ENCODE results near the gene PLEKHH3. TPM values are rescaled to one million over a fixed set of nuclear protein-coding genes. Genes with fewer than 3 reads are reported as not detected.
A peak's percentile ranks its signal among the peaks of the same experiment; 100 is the strongest.

Gene PLEKHH3, protein sequence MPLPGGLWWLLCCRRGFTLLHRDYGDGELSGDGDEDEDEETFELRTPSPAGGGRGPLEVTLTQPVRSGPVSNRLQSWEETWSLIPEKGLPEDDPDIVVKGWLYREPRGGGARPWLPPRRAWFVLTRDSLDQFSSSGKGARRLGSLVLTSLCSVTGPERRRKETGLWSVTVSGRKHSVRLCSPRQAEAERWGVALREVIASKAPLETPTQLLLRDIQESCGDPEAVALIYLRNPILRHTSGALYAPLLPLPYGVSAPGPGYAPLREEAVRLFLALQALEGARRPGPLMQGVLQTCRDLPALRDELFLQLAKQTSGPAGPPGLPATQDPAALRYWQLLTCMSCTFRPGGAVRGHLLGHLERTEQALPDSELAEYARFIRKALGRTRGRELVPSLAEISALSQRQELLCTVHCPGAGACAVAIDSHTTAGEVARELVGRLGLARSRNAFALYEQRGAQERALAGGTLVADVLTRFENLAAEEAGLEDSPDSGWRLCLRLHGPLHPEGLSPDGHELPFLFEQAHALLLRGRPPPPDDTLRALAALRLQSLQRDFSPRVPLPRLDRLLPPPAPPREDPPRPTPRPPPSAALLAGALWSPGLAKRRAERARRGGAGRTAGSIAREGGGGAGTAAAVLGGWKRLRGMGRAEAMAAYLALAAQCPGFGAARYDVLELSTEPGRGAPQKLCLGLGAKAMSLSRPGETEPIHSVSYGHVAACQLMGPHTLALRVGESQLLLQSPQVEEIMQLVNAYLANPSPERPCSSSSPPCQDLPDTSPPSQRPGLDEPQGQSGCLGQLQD
- 10 to 100 TPM; 12.3 to 23.0 (median 19.9) TPM for polyA plus RNA-seq (ENCODE audit: insufficient read length in 4 of 4)

DNA sequence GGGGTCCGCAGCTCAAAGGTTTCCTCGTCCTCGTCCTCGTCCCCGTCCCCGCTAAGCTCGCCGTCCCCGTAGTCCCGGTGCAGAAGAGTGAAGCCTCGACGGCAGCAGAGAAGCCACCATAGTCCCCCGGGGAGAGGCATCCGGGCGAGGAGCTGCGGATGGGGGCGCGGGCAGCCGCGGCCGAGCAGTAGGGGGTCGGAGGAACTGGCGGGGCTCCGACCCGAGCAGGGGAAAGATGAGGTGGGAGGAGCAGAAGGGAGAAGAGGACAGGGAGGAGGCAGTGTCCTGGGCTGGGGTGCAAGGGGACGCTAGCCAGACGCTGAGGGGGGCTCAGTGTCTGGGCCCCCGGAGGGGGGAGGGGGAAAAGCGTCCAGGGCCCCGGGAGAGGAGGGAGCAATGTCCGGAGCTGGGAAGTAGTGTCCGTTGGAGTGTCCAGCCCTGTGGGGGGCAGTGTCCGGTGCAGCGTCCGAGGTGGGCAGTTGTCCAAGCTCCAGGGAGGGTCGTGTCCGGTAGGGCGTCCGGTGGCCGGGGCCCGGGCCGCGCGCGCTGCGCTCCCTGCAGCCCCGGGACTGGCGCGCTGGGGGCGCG lies at the start of gene PLEKHH3:
PLEKHH3 (minus strand) TSS at position 571 of the 588 bp plus-strand sequence; CDS start at position 140, 431 bp downstream.
- no peak for DNase-seq (ENCODE audit: low read depth in 4 of 4, low spot score in 2 of 4)

DNA sequence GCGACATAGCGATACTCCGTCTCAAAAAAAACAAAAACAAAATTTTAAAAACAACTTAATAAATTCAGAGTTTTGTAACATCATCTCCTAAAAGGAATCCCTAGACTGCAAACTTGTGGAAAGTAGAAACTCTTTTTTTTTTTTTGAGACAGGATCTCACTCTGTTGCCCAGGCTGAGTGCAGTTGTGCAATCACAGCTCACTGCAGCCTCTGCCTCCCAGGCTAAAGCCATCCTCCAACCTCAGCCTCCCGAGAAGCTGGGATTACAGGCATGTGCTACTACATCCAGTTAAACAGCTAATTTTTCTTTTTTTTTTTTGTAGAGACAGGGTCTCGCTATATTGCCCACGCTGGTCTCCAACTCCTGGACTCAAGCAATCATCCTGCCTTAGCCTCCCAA lies 48.3 kb upstream of the PLEKHH3 start:
- no peak for DNase-seq (ENCODE audit: low read depth in 4 of 4, low spot score in 2 of 4)

DNA sequence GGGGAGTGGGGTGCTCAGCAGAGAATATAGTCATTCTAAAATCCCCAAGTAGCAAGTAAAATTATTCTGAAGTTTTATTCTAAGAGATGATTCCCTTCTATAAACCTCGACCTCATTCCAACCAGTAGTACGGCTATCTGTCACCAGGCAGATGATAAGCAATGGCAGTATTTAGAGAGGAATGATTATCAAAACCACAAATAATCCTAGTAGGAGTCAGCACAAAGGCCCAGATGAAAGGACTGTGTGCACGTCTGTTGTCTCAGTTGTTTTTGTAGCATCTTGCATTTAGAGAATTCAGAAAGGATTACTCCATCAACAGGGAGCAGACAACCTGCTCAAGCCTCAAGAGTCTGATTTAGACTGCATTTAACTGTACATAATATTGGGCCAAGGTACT lies 46.8 kb upstream of the PLEKHH3 start:
- no peak for DNase-seq (ENCODE audit: low read depth in 4 of 4, low spot score in 2 of 4)

DNA sequence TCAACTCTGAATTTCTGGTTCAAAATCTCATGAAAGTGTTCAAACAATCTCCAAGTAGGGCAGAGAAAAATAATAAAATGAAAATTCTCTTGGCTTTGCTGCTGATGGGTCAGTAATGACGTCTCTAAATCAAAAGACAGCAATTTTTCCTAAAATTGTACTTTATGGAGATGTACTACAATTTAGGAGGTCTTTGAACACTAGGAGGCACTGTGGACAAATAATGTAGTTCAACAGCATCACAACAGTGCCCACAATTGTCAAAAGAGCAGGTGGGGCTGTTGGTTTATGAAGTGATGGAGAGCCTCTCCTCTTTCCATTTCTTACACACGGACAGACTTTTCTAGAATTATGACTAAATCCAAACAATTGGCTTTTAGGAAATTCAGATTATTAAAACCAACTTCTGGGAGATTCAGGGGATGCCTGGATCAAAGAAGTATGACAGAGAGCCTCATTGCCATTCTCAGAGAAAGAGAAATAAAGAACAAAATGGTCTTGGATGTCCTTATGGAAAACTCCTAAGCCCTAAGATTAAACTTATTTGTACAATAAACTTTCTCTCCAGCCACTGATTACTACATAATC lies 44.3 kb upstream of the PLEKHH3 start:
- peak; percentile 40 to 68 (median 50) for DNase-seq (ENCODE audit: low read depth in 4 of 4, low spot score in 2 of 4)

DNA sequence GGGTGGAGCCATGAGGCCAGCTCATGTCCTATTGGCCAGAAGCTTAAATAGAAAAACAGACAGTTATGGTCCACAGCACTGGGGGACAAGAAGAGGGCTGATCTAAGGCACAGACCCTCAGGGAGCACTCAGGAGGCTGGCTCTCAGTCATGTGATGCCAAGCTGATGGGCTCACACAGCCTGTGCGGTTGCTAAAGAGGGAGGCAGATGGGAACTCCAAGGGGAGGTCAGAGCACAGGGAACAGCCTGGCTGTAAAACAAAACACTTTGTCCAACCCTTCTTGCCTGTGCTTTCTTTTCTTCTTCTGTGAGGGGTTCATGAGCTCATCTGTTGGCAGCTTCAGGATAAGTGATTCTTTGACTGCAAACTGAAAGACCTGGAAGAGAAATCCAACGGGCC lies 32.8 kb upstream of the PLEKHH3 start:
- DNase-seq (ENCODE audit: low read depth in 4 of 4, low spot score in 2 of 4) = no peak

DNA sequence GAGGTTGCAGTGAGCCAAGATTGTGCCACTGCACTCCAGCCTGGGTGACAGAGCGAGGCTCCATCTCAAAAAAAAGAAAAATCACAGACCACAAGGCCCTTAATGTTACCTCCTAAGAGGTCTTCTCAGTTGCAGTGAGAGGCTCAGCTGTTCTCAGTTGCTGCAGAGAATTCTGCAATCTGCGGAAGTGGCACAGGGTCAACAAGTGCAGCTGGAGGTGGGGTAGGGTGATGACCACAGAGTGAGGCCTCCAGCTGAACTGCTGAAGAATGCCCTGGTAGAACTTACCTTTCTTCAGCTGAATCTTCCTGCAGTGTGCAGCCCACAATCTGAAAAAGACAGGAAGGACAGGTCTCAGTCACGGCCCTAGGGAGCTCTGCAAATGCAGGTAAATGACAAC lies 31.8 kb upstream of the PLEKHH3 start:
- no peak for DNase-seq (ENCODE audit: low read depth in 4 of 4, low spot score in 2 of 4)

DNA sequence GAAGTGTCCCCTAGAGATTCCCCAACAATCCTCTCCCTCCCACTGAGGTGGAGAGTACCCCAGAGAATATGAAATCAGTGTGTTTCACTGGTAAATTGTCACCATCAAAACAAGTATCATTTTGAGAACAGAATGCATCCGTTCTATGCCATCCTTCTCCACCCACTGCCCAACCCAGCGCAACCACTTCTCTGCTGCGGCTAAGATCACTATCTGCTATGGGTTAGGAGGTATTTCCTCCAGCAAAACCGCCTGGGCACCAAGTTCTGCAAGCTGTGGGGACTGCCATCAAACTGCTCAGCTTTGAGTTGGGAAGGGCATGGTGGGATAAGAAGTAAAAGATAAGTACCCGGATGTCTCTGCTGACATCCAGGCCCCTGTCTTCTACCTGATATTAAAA lies 29.9 kb upstream of the PLEKHH3 start:
- DNase-seq (ENCODE audit: low read depth in 4 of 4, low spot score in 2 of 4) = no peak

DNA sequence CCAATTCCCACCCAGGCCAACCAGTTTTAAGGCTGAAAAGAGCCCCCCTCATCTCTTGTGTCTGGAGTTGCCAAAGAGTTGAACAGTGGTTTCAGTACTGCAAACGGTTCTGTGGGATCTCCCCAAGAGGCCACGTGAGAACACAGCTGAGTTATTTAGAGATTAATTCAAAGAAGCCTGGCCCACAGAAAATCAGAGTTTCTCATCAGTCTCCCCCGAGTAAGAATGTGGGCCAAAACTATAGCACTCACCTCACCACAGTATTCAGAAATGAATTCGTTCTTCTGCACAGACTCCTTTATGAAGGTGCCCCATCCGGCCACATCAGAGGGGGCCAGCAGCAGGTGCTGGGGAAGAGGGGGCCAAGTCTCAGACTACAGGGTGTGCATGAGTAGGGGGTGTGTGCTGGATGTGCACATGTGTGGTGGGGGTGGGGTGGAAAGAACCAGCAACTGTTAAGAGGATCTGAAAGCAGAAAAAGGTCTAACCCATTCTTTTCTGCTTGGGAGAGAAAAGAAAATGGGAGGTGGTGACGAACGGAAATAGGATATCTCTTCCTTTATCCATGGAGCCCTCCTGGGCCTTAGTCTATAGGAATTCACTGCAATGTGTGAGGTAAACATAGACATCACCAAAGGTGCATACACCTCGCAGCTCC lies 28.2 kb upstream of the PLEKHH3 start:
- DNase-seq (ENCODE audit: low read depth in 4 of 4, low spot score in 2 of 4) = no peak

DNA sequence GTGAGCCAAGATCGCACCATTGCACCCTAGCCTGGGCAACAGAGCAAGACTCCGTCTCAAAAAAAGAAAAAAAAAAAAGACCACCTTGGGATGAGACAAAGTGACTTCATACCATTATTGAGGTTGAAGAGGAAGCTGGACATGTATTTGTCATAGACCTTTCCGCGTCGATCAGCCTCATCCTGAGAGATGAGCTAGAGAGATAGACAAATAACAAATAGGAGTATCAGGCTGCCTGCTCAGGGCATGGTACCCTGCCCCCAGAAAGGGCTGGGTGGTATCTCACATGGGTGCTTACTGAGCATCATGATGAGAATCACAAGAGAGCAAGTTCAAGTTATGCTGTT lies 27.7 kb upstream of the PLEKHH3 start:
- DNase-seq (ENCODE audit: low read depth in 4 of 4, low spot score in 2 of 4) = no peak

DNA sequence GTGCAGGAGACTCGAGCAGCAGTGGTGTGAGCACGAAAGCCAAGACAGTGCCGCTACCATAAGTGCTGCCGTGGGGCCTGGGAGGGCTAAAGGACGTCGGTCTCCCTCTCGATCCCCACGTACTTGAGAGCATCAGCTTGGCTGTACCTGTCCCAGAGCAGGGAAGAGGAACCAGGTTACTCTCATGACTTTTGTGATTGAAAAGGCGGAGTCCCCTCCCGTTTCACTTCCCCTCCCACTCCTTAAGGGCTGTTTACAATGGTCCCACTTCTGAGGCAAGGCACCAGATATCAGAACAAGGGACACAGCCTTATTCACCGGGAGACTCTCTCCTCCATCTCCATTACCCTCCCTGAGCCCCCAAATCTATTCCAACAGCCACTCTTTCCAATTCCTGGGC lies 25.7 kb upstream of the PLEKHH3 start:
- no peak for DNase-seq (ENCODE audit: low read depth in 4 of 4, low spot score in 2 of 4)

DNA sequence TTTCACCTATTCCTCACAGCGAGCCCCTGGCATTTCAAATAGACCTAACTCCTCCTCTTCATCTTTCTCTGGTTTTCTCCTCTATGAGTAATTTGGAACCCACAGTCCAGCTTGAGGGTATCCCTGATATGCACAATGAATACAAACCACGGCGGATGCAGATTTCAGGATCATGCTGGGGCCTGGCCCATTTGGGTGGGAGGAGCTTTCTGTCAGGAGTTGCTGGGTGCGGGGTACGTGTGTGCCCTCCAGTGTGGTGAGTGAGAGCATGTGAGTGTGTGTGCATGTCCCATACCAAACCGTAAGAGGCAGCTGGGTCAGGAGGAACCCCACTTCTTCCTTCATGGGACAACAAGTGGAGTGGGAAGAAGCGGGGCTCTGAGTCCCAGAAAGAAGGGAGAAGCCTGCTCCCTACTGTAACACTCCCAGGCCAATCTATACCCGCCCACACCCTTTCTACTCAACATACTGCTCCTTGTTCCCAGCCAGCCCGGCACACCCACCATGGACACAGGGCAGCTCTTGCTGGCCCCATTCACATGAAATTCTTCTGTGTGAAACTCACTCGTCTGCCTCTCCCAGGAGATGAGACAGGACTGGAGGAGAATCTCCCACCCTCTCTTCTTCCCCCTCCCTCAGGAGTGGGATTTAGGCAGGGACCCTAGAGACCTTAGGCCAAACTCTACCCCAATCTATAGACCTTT lies 23.9 kb upstream of the PLEKHH3 start:
- no peak for DNase-seq (ENCODE audit: low read depth in 4 of 4, low spot score in 2 of 4)

DNA sequence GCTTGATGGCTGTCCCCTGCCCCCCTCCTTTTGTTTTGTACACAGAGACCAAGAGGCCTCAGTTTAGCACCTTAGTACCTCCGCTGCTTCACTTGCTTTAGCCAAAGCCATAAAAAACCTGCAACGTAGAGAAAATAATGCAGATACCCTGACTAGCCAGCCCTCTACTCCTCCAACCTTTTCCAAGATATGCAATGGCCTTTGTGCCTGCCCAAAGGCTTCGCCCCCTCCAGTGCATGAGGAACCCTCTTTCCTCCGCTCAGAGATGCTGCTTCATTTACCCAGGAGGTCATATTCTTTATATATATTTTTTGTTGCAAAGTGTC lies 22.6 kb upstream of the PLEKHH3 start:
- DNase-seq (ENCODE audit: low read depth in 4 of 4, low spot score in 2 of 4) = no peak

DNA sequence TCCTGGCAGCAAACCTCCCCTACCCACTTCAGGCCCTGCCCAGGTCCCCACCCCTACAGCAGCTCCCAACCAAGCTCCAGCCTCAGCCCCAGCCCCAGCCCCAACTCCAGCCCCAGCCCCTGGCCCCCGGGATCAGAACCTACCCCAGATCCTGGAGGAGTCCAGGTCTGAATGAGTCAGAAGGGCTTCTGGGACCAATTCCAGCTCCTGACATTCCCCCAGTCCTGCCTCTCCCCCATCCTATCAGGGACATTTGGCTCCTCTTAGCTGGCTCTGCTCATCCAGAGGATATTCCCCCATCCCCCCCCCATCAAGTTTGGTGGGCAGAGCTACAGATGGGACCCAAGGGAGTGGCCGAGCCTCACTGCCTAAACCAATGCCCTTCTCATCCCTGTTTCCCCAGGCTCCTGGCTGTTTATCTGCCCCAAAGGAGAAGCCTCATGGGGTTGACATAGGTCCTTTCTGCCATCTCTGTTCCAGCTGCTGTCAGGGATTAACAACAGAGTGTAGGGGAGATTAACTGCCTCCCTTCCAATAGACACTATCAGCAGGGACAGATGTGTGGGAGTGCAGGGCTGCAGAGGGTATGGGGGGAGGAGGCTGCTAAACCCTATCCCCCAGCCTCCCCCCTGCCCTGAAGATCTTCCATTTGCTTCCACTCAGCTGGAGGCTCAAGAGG lies 22.1 kb upstream of the PLEKHH3 start:
- no peak for DNase-seq (ENCODE audit: low read depth in 4 of 4, low spot score in 2 of 4)

DNA sequence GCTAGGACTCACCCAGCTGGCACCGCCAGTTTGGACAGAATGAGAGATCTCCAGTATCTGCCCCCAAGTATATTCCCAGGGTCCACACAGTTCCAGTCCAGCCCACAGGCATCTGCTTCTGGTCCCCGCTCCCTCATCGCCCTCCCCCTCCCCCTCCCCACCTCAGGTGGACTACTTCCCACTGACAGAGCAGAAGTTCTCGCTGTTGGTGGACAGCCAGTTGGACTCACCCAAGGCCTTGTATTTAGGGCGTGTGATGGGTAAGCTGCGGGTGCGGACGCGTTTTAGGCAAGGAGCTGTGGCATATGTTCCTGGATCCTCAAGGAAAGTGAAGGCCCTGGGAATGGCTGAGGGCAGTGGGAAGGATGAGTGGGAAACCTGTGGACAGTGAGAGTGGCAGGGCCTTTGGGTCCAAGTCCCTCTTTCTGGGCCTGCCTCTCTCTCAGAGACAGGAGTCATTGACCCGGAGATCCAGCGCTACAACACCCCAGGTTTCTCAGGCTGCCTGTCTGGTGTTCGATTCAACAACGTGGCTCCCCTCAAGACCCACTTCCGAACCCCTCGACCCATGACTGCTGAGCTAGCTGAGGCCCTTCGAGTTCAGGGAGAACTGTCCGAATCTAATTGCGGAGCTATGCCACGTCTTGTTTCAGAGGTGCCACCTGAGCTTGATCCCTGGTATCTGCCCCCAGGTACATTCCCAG lies 20.5 kb upstream of the PLEKHH3 start:
- no peak for DNase-seq (ENCODE audit: low read depth in 4 of 4, low spot score in 2 of 4)

DNA sequence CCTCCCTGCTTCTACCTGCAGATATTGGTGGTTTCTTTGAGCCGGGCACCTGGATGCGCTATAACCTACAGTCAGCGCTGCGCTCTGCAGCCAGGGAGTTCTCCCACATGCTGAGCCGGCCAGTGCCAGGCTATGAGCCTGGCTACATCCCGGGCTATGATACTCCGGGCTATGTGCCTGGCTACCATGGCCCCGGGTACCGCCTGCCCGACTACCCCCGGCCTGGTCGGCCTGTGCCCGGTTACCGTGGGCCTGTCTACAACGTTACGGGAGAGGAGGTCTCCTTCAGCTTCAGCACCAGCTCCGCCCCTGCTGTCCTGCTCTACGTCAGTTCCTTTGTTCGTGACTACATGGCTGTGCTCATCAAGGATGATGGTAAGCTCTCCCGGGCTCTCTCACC lies 18.7 kb upstream of the PLEKHH3 start:
- no peak for DNase-seq (ENCODE audit: low read depth in 4 of 4, low spot score in 2 of 4)

DNA sequence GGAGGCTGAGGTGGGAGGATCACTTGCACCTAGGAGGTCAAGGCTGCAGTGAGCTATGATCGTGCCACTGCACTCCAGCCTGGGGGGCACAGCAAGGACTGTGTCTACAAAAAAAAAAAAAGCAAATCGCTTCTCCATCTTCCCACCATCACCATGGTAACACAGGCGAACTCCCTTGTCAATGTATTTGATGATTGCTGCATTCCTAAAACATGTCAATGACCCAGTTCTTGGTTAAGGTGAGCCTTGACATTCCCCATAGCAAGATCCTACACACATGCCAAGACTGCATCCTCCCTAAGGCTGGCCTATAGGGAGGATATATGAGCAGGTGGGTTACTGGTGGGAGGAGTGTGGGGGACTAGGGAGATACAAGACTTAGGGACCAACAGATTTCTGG lies 17.7 kb upstream of the PLEKHH3 start:
- DNase-seq (ENCODE audit: low read depth in 4 of 4, low spot score in 2 of 4) = no peak

DNA sequence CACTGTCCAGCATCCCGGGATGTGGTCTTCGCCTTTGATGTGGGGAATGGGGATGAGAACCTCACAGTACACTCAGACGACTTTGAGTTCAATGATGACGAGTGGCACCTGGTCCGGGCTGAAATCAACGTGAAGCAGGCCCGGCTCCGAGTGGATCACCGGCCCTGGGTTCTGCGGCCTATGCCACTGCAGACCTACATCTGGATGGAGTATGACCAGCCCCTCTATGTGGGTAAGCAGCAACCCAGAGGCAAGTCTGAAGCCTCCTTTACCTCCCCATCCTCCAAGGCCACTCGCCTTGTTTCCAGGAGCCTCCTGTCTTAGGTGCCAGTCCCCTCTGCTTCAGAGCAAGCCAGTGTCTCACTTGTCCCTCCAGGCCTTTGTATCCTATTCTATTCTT lies 15.7 kb upstream of the PLEKHH3 start:
- no peak for DNase-seq (ENCODE audit: low read depth in 4 of 4, low spot score in 2 of 4)

DNA sequence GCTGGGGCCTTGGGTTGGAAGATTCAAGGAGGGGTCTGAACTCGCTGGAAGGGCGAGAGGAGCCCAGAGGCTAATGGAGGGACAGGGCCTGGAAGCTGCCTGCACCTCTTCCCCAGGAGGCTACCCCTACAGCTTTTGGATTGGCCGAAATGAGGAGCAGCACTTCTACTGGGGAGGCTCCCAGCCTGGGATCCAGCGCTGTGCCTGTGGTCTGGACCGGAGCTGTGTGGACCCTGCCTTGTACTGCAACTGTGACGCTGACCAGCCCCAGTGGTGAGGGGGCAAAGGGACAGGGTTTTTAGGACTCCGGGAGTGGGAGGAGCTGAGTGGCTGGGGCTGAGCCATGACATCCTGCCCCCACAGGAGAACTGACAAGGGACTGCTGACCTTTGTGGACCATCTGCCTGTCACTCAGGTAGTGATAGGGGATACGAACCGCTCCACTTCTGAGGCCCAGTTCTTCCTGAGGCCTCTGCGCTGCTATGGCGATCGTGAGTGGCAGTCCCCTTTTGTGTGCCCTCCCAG lies 14.3 kb upstream of the PLEKHH3 start:
- DNase-seq (ENCODE audit: low read depth in 4 of 4, low spot score in 2 of 4) = no peak

DNA sequence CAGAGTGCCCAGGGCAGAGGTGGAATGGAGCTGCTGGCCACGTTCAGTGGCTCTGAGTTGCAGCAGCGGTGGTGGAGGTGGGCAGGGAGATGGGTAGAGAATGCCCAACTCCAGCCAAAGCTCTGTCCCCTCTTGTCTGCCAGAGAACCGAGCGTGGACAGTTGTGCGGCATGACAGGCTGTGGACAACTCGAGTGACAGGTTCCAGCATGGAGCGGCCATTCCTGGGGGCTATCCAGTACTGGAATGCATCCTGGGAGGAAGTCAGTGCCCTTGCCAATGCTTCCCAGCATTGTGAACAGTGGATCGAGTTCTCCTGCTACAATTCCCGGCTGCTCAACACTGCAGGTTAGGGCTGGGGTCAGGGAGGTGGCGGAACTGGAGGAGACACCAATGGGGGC lies 13.8 kb upstream of the PLEKHH3 start:
- no peak for DNase-seq (ENCODE audit: low read depth in 4 of 4, low spot score in 2 of 4)
